Panc1 (cell line): Measurements from ENCODE around the gene HLA-DRB5.

Experiments used
- POLR2AphosphoS5 ChIP-seq: IDR thresholded peaks from 2 replicates; pipeline ENCODE4 v1.6.1; 2012; ENCODE audit warnings: mild to moderate bottlenecking, low read depth, low read length, moderate library complexity
- SIN3A ChIP-seq: IDR thresholded peaks from 2 replicates; pipeline ENCODE4 v1.6.1; 2012; ENCODE audit warnings: low read depth, mild to moderate bottlenecking, low read length, moderate library complexity, borderline replicate concordance; ENCODE audit not compliant: insufficient read depth
- TCF7L2 ChIP-seq: IDR thresholded peaks from 2 replicates; pipeline ENCODE4 v1.6.1; 2011; ENCODE audit warnings: mild to moderate bottlenecking, low read depth, low read length, inconsistent platforms
- TF ChIP-seq, protein P1 (sequence below): fragments of 450-650 bp; IDR thresholded peaks from 2 replicates; pipeline ENCODE4 v1.5.1; 2017; ENCODE audit warnings: mild to moderate bottlenecking

DNA sequence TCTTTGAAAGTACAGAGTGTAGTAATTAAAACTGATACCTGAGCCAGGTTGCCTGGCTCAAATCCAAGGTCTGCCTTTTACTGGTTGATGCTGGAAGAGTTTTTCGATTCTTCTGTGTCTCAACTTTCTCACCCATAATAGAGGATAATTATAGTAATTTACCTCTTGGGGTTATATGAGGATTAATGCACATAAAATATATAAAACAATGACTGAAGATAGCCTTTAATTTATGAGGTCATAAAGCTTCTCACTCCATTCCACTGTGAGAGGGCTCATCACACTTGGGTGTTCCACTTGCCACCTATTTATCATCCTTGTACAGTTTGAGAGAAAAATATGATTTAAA lies 10.2 kb downstream of the HLA-DRB5 start:
- TF ChIP-seq, protein P1, sequence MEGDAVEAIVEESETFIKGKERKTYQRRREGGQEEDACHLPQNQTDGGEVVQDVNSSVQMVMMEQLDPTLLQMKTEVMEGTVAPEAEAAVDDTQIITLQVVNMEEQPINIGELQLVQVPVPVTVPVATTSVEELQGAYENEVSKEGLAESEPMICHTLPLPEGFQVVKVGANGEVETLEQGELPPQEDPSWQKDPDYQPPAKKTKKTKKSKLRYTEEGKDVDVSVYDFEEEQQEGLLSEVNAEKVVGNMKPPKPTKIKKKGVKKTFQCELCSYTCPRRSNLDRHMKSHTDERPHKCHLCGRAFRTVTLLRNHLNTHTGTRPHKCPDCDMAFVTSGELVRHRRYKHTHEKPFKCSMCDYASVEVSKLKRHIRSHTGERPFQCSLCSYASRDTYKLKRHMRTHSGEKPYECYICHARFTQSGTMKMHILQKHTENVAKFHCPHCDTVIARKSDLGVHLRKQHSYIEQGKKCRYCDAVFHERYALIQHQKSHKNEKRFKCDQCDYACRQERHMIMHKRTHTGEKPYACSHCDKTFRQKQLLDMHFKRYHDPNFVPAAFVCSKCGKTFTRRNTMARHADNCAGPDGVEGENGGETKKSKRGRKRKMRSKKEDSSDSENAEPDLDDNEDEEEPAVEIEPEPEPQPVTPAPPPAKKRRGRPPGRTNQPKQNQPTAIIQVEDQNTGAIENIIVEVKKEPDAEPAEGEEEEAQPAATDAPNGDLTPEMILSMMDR = no peak
- TF ChIP-seq POLR2AphosphoS5 = no peak
- TF ChIP-seq TCF7L2 = no peak
- TF ChIP-seq SIN3A = no peak
